GM19025 (cell line): ENCODE measurements around the gene MTUS2.

Experiments used
- ATAC-seq: cut with Tn5 transposase; IDR thresholded peaks from one replicate; pipeline ENCODE4 v1.9.1; 2021; ENCODE audit warnings: mild to moderate bottlenecking, low read depth, moderate library complexity; ENCODE audit not compliant: unreplicated experiment

MTUS2 gene

GRCh38 chr13:29532116-29532515 lies 712.0 kb downstream of the MTUS2 start:
- ATAC-seq, result no peak

GRCh38 chr13:29532821-29533220 lies 712.7 kb downstream of the MTUS2 start:
- no peak for ATAC-seq

GRCh38 chr13:29534083-29534482 lies 713.9 kb downstream of the MTUS2 start:
- ATAC-seq, result no peak

- ATAC-seq, result no peak
Measured at GRCh38 chr13:29535663-29536655, 715.8 kb downstream of the MTUS2 start.

- ATAC-seq, result no peak
Measured at GRCh38 chr13:29536853-29537252, 716.7 kb downstream of the MTUS2 start.

- ATAC-seq, result no peak
Measured at GRCh38 chr13:29537736-29538651, 717.9 kb downstream of the MTUS2 start.

- ATAC-seq, result no peak
Measured at GRCh38 chr13:29538652-29539040, 718.5 kb downstream of the MTUS2 start.

- no peak for ATAC-seq
Measured at GRCh38 chr13:29539856-29540255, 719.7 kb downstream of the MTUS2 start.

- no peak for ATAC-seq
Measured at GRCh38 chr13:29540334-29540733, 720.2 kb downstream of the MTUS2 start.

GRCh38 chr13:29540799-29541198 lies 720.7 kb downstream of the MTUS2 start:
- no peak for ATAC-seq

- no peak for ATAC-seq
Measured at GRCh38 chr13:29541400-29541799, 721.3 kb downstream of the MTUS2 start.

GRCh38 chr13:29542381-29542780 lies 722.2 kb downstream of the MTUS2 start:
- ATAC-seq, result no peak

GRCh38 chr13:29543230-29544215 lies 723.4 kb downstream of the MTUS2 start:
- ATAC-seq, result peak; percentile 98

- no peak for ATAC-seq
Measured at GRCh38 chr13:29545988-29546387, 725.8 kb downstream of the MTUS2 start.

- ATAC-seq, result no peak
Measured at GRCh38 chr13:29546662-29547061, 726.5 kb downstream of the MTUS2 start.

GRCh38 chr13:29547153-29547552 lies 727.0 kb downstream of the MTUS2 start:
- ATAC-seq, result no peak

GRCh38 chr13:29548722-29549121 lies 728.6 kb downstream of the MTUS2 start:
- no peak for ATAC-seq

- ATAC-seq, result no peak
Measured at GRCh38 chr13:29550430-29550988, 730.4 kb downstream of the MTUS2 start.

GRCh38 chr13:29551214-29551613 lies 731.1 kb downstream of the MTUS2 start:
- ATAC-seq, result no peak
